Cardiac muscle cell (in vitro differentiated cells and primary cell): Measurements from ENCODE around the gene MMP26. TPM values are rescaled to one million over a fixed set of nuclear protein-coding genes. Genes with fewer than 3 reads are reported as not detected.
A peak's percentile ranks its signal among the peaks of the same experiment; 100 is the strongest.

ENCODE experiments used
- DNase-seq, 2 donors: peaks; one replicate each; pipeline versions ENCODE4 v3.0.0 to v3.0.0-alpha.2; 2010 to 2017; ENCODE audit warnings: low read depth in 1 of 2, low spot score in 1 of 2
- H3K27ac ChIP-seq: fragments of 200-600 bp; sonication (generic); 2 replicates; pipeline ENCODE4 v1.5.1; 2016
- H3K27me3 ChIP-seq: fragments of 200-600 bp; sonication (generic); 2 replicates; pipeline ENCODE4 v1.6.0; 2016; ENCODE audit warnings: control low read depth
- H3K36me3 ChIP-seq: fragments of 200-600 bp; sonication (generic); 2 replicates; pipeline ENCODE4 v1.5.1; 2016; ENCODE audit warnings: control low read depth
- H3K4me1 ChIP-seq: fragments of 200-600 bp; sonication (generic); 2 replicates; pipeline ENCODE4 v1.8.1; 2017; ENCODE audit warnings: low read depth, mild to moderate bottlenecking, mixed run types
- H3K4me3 ChIP-seq: fragments of 200-600 bp; sonication (generic); 2 replicates; pipeline ENCODE4 v1.5.1; 2016; ENCODE audit warnings: mild to moderate bottlenecking
- H3K9me3 ChIP-seq: fragments of 200-600 bp; sonication (generic); 2 replicates; pipeline ENCODE4 v1.5.1; 2017; ENCODE audit warnings: low read depth, mild to moderate bottlenecking, control low read depth
- polyA plus RNA-seq: library from polyadenylated mRNA; unstranded; fragments of >200 nt; fragmentation: Nextera tagmentation; extraction: Ambion mirVana; gene quantifications from 2 replicates; pipeline ENCODE4 v1.2.1, GENCODE V29; 2016
- total RNA-seq: library from RNA; depleted of rRNA; stranded (reverse); fragments of >200 nt; gene quantifications from 2 replicates; pipeline ENCODE4 v1.2.3, GENCODE V29; 2016
- TF ChIP-seq, protein P1 (sequence below): IDR thresholded peaks from 2 replicates; pipeline ENCODE4 v1.5.1; 2012; ENCODE audit warnings: low read depth, mild to moderate bottlenecking, low read length

The MMP26 gene
- not detected in 2 replicates for total RNA-seq
- not detected in 2 replicates for polyA plus RNA-seq

DNA sequence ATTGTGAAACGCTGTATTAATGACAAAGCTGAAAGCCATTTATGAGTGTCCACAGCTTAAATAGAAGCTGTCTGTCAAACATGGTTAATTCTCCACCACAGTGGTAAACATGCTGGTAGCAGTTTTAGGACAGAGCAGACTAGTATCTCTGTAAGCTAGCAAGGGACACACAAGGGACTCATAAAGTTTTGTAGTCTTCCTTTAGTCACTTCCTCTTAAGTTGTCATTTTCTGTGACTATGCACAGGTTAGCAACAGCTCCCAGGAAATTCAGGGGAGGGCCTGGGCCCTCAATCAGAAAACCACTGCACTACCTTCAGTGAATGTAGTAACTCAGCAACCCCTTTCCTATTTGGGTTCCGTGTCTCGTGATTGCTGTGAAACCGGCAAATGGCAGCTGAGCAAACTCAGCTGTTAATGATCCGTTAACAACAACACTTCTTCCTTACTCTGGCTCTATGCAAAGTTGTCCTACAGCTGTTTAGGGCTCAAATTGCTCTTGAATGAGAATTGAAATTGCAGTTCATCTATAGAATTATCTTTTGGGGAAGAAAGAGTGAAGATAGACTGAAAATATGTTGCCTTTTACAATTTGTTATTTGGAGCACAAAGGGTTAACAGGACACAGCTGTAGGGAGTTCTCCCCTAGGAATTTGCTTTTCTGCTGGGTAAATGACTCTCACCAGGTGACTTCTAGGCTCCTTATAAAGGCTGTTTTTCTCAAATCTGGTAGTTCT lies at the start of gene MMP26:
Gene MMP26 (plus strand): TSS at position 731 of the 736 bp plus-strand sequence.
- peaks cover 8% of the 10 kb centered on the region for H3K4me1 ChIP-seq
- H3K4me3 ChIP-seq, result no peak within 1 kb of the TSS
- H3K36me3 ChIP-seq, result no peaks in the 10 kb centered on the region
- TF ChIP-seq, protein P1, sequence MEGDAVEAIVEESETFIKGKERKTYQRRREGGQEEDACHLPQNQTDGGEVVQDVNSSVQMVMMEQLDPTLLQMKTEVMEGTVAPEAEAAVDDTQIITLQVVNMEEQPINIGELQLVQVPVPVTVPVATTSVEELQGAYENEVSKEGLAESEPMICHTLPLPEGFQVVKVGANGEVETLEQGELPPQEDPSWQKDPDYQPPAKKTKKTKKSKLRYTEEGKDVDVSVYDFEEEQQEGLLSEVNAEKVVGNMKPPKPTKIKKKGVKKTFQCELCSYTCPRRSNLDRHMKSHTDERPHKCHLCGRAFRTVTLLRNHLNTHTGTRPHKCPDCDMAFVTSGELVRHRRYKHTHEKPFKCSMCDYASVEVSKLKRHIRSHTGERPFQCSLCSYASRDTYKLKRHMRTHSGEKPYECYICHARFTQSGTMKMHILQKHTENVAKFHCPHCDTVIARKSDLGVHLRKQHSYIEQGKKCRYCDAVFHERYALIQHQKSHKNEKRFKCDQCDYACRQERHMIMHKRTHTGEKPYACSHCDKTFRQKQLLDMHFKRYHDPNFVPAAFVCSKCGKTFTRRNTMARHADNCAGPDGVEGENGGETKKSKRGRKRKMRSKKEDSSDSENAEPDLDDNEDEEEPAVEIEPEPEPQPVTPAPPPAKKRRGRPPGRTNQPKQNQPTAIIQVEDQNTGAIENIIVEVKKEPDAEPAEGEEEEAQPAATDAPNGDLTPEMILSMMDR, result no peak
- DNase-seq, result no peak
- no peaks in the 10 kb centered on the region for H3K9me3 ChIP-seq
- H3K27ac ChIP-seq, result no peak within 1 kb of the TSS
- no peaks in the 10 kb centered on the region for H3K27me3 ChIP-seq

DNA sequence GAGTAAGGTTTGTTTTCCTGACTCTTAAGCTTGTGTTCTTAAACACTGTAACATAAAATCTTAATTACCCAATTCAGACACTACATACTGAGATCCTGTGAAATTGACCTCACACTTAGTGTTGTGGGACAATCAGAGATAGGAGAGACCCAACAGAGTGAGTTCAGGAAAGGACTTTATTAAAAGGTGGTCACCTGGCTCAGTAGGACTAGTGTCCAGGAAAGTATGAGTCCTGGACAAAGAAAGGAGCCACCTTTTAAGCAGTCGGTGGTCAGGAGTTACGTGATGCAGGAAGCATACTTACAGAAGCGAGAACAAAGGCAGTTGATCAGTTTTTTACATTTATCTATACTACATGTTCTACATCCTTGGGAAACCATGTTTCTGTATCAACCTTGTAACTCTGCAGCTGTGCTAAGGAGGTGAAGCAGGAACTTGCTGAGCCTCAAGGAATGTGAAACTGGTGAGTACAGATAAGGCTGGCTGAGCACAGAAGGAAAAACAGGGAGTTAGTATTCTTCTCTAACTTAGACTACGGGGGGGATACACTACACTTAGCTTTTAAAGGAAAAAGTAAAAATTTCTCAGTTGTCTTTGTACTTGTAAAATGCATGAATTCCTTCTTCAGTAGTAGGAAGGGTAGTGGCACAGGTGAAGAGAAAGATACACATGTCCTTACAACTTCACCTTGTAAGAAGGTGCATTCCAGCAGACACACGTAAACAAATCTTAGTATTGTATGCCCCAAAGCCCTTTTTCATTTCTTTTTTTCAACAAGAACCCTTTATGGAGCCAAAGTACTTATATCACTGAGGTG lies 45.7 kb upstream of the MMP26 start:
- TF ChIP-seq, protein P1, result no peak
- Histone ChIP-seq H3K4me1 (peaks cover 3% of the 10 kb centered on the region), H3K27ac (no peak overlapping the region), H3K27me3 (no peaks in the 10 kb centered on the region), H3K36me3 (no peaks in the 10 kb centered on the region), H3K4me3 (no peak overlapping the region), H3K9me3 (no peaks in the 10 kb centered on the region)
- DNase-seq, result peak in 1 of 2 donors; percentile 13

DNA sequence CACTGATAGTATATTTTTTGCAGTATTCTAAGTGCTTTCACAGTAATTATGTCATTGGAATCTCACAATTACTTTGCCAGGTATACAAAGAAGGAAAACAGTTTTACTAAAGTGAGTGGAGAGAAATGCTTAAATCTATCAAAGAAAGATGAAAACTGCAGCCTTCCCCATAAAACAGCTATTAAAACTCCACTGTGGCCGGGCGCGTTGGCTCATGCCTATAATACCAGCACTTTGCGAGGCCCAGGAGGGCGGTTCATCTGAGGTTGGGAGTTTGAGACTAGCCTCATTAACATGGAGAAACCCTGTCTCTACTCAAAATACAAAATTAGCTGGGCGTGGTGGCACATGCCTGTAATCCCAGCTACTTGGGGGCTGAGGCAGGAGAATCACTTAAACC lies 41.7 kb upstream of the MMP26 start:
- TF ChIP-seq, protein P1, result no peak
- Histone ChIP-seq H3K27ac (no peak overlapping the region), H3K36me3 (no peaks in the 10 kb centered on the region), H3K4me3 (no peak overlapping the region), H3K4me1 (peaks cover 4% of the 10 kb centered on the region), H3K9me3 (no peaks in the 10 kb centered on the region), H3K27me3 (no peaks in the 10 kb centered on the region)
- DNase-seq, result no peak

DNA sequence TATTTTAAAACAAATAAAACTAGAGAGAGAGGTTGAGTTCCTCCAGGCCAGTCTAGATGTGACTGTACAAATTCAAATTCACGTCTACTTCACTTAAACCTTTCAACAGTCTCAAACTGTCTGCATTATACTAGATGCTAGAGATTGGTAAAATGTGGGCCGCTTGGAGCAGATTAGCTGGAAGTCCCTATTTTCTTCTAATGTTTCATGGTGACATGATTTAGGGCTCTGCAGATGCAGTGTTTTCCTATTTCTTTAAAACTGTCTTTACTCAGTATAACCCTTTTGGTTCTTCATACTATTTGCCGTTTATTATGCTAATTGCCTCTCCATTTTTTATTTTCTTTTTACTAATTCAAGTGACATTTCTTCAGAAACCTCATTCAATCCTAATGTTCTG lies 40.4 kb upstream of the MMP26 start:
- H3K4me1 ChIP-seq, result peaks cover 4% of the 10 kb centered on the region
- H3K27me3 ChIP-seq, result no peaks in the 10 kb centered on the region
- TF ChIP-seq, protein P1, result no peak
- no peaks in the 10 kb centered on the region for H3K36me3 ChIP-seq
- H3K9me3 ChIP-seq, result no peaks in the 10 kb centered on the region
- no peak overlapping the region for H3K27ac ChIP-seq
- H3K4me3 ChIP-seq, result no peak overlapping the region
- no peak for DNase-seq

DNA sequence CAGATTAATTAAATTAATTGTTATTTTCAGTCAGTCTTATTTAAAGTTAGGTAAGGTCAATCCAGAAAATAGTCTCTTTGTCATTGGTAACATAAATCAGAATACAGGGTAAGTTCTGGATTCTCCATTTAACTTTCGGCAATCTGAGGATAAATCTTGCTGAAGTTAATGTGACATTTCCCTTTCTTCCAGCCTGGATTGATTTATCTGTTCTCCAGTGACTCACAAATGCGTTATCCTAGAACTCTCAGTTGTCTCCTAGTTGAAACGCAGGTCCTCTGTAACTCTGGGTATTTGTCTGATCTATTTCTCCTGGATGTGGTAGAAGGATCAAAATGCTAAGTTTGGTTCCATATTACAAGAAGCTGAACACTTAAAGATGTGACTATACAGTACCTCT lies 39.8 kb upstream of the MMP26 start:
- Histone ChIP-seq H3K27me3 (no peaks in the 10 kb centered on the region), H3K27ac (no peak overlapping the region), H3K4me1 (peaks cover 4% of the 10 kb centered on the region), H3K4me3 (no peak overlapping the region), H3K9me3 (no peaks in the 10 kb centered on the region), H3K36me3 (no peaks in the 10 kb centered on the region)
- TF ChIP-seq, protein P1, result no peak
- no peak for DNase-seq
